Measurements from ENCODE around the gene DMD. TPM values are rescaled to one million over a fixed set of nuclear protein-coding genes. Genes with fewer than 3 reads are reported as not detected.
"Not testable (repeated sequence)": the region's sequence is repeated elsewhere in the genome, so short reads cannot be mapped to it uniquely, and the experiment has no call there.

The DMD gene
- total RNA-seq, 1 donor from 2014 or later, result 22.9 TPM

DNA sequence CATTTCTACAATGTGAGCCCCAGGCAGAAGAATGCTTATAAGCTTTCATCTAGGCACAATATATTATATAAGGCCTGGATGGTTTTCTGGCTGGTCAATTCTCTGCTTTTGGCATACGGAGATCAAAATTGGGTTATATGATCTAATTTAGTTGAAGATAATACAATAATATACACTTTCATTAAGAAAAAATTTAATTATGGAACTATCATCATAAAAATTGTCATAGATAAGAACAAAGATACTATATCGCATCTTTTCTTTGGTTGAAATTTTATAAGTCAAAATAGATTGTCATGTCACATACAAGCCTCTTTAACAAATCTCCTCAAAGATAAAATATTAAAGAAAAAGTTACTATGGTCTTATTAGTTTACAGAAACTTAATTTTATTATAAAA, 17.1 kb downstream of the DMD start:
- no peaks in the 10 kb centered on the region for H3K4me1 Mint-ChIP-seq
- H3K36me3 Mint-ChIP-seq (ENCODE audit: low read depth), result no peaks in the 10 kb centered on the region
- peaks cover 1% of the 10 kb centered on the region for H3K9me3 Mint-ChIP-seq
- no peak overlapping the region for H3K4me3 Mint-ChIP-seq
- ChIA-PET CTCF (no interaction called here), POLR2A (no interaction called here)
- intact Hi-C loops (cut with micrococcal nuclease), result no loop called here
- ATAC-seq (ENCODE audit: low read depth) (no peak), DNase-seq (no peak)
- TF ChIP-seq, protein P1, sequence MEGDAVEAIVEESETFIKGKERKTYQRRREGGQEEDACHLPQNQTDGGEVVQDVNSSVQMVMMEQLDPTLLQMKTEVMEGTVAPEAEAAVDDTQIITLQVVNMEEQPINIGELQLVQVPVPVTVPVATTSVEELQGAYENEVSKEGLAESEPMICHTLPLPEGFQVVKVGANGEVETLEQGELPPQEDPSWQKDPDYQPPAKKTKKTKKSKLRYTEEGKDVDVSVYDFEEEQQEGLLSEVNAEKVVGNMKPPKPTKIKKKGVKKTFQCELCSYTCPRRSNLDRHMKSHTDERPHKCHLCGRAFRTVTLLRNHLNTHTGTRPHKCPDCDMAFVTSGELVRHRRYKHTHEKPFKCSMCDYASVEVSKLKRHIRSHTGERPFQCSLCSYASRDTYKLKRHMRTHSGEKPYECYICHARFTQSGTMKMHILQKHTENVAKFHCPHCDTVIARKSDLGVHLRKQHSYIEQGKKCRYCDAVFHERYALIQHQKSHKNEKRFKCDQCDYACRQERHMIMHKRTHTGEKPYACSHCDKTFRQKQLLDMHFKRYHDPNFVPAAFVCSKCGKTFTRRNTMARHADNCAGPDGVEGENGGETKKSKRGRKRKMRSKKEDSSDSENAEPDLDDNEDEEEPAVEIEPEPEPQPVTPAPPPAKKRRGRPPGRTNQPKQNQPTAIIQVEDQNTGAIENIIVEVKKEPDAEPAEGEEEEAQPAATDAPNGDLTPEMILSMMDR (IDR thresholded peaks at IDR 0.05), result no peak
- H3K27ac Mint-ChIP-seq, result no peak overlapping the region
- no peaks in the 10 kb centered on the region for H3K27me3 Mint-ChIP-seq

DNA sequence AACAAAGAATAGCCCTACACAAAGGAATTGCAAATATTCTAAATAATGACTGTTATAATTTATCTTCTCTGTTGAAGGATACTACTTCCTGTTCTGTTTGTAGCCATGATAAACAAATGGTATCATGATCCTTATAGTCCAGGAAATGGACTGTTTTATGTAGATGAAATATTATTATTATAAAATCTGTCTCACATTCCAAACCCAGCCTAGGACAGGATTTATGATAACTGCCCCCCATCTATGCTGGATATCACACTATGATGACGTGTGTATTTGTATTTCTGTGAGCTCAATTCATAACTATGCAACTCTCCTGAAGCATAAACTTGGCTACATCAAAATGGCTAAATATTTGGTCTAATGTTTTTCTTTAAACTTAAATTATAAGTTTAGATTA, 21.3 kb downstream of the DMD start:
- no peaks in the 10 kb centered on the region for H3K36me3 Mint-ChIP-seq (ENCODE audit: low read depth)
- TF ChIP-seq, protein P1 (IDR thresholded peaks at IDR 0.05), result no peak
- intact Hi-C loops (cut with micrococcal nuclease), result no loop called here
- no peak overlapping the region for H3K27ac Mint-ChIP-seq
- no peaks in the 10 kb centered on the region for H3K9me3 Mint-ChIP-seq
- ATAC-seq (ENCODE audit: low read depth), result no peak
- H3K27me3 Mint-ChIP-seq, result no peaks in the 10 kb centered on the region
- H3K4me1 Mint-ChIP-seq, result no peaks in the 10 kb centered on the region
- H3K4me3 Mint-ChIP-seq, result no peak overlapping the region
- POLR2A ChIA-PET, result no interaction called here
- CTCF ChIA-PET, result no interaction called here
- no peak for DNase-seq

DNA sequence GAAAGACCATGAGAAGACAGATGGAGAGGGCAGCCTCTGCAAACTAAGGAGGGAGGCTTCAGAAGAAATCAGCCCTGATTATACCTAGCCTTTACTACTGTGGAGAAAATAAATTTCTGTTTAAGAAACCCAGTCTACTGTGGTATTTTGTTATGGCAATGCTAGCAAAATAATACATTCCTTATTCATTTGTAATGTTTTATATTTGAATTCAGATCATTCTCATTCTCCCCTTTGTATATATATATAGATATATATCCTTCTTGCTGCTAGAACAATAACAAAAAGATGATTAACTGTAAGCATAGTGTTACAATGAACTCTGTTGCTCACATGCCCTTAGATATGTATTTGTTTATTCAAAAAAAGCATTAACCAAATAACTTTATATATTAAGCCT, 22.5 kb downstream of the DMD start:
- DNase-seq (no peak), ATAC-seq (ENCODE audit: low read depth) (no peak)
- TF ChIP-seq, protein P1 (IDR thresholded peaks at IDR 0.05), result no peak
- intact Hi-C loops (cut with micrococcal nuclease), result no loop called here
- ChIA-PET CTCF (no interaction called here), POLR2A (no interaction called here)
- Mint-ChIP-seq H3K4me3 (no peak overlapping the region), H3K9me3 (no peaks in the 10 kb centered on the region), H3K27ac (no peak overlapping the region), H3K27me3 (no peaks in the 10 kb centered on the region), H3K4me1 (no peaks in the 10 kb centered on the region), H3K36me3 (ENCODE audit: low read depth) (no peaks in the 10 kb centered on the region)

DNA sequence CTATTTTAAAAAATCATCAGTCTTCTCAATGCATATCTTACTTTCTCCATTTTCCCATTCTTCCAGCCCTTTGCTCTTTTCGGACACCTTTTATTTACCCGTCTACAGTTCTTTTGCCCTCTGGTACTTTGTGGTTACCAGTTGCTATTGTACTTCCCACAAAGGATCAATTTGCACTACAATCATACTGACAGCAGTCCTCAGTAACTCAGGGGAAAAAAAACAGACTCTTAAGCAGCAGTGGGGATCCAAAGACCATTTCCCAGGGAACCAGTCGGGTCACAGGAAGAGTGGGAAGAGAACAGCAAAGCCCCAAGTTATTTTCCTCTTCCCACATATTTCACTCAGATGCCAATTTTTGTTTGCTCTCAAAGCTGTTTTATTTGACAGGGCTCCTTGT, 23.1 kb downstream of the DMD start:
- Mint-ChIP-seq H3K36me3 (ENCODE audit: low read depth) (no peaks in the 10 kb centered on the region), H3K27ac (no peak overlapping the region), H3K9me3 (no peaks in the 10 kb centered on the region), H3K4me1 (no peaks in the 10 kb centered on the region), H3K4me3 (no peak overlapping the region), H3K27me3 (no peaks in the 10 kb centered on the region)
- intact Hi-C loops (cut with micrococcal nuclease), result no loop called here
- CTCF ChIA-PET, result no interaction called here
- ATAC-seq (ENCODE audit: low read depth), result no peak
- POLR2A ChIA-PET, result no interaction called here
- no peak for DNase-seq
- TF ChIP-seq, protein P1 (IDR thresholded peaks at IDR 0.05), result no peak

DNA sequence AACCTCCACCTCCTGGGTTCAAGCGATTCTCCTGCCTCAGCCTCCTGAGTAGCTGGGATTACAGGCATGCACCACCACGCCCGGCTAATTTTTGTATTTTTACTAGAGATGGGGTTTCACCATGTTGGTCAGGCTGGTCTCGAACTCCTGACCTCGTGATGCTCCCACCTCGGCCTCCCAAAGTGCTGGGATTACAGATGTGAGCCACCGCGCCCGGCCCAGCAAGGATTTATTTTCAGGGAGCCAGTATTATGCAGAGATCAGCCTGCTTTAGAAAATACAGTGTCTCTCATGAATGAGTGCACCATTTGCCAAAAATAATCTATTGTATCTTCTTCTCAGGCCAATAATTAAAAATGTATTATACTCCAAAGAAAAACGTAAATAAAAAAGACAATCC, 26.5 kb downstream of the DMD start:
- intact Hi-C loops (cut with micrococcal nuclease); CTCF ChIA-PET; ATAC-seq (ENCODE audit: low read depth); POLR2A ChIA-PET; H3K4me3 Mint-ChIP-seq; H3K9me3 Mint-ChIP-seq; DNase-seq; H3K4me1 Mint-ChIP-seq; H3K27me3 Mint-ChIP-seq; H3K27ac Mint-ChIP-seq; H3K36me3 Mint-ChIP-seq (ENCODE audit: low read depth): not testable (repeated sequence)

DNA sequence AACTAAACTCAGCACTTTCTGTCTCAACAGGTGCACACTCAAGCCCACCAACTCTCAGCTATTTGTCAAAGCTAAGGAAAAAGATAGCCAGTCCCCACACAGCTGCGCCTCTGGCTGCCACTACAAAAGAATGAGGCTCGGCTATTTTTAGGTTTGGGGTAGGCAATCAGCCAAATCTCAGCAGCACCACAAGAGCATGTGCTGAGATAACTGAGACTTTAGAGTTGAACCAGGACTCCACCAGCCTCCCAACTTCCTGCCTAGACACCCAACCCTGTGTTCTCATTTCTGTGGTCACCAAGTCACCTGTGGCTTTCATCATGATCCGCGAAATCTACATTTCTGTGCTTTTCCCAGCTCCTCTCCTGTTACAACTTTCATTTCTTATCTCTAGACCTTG, 28.0 kb downstream of the DMD start:
- Mint-ChIP-seq H3K4me3 (no peak overlapping the region), H3K4me1 (no peaks in the 10 kb centered on the region), H3K36me3 (ENCODE audit: low read depth) (no peaks in the 10 kb centered on the region), H3K9me3 (no peaks in the 10 kb centered on the region), H3K27me3 (no peaks in the 10 kb centered on the region), H3K27ac (no peak overlapping the region)
- ChIA-PET CTCF (no interaction called here), POLR2A (no interaction called here)
- no peak for DNase-seq
- intact Hi-C loops (cut with micrococcal nuclease), result no loop called here
- TF ChIP-seq, protein P1 (IDR thresholded peaks at IDR 0.05), result no peak
- no peak for ATAC-seq (ENCODE audit: low read depth)
